A549 (cell line): Measurements from ENCODE around the gene PLCB4. TPM values are rescaled to one million over a fixed set of nuclear protein-coding genes. Genes with fewer than 3 reads are reported as not detected.

Experiments used
- ATAC-seq, 2 experiments: fragments of 200-7000 bp in 1 of 2; fragments of >200 bp in 1 of 2; cut with Nextera tagmentation in 1 of 2; cut with Tn5 transposase in 1 of 2; 3 replicates each; pipeline versions ENCODE4 v1.8.0 to v1.9.1; 2018 to 2020; ENCODE audit warnings: mild to moderate bottlenecking in 1 of 2, moderate library complexity in 1 of 2
- CTCF ChIA-PET: fragments of 300-600 bp; sonication (Branson Sonifier 250); formaldehyde crosslinking; extraction: SDS; loops from one replicate; lab custom pipeline; 2021; ENCODE audit warnings: antibody characterized with exemption, inconsistent platforms; lab: Yijun Ruan, JAX
- POLR2A ChIA-PET: fragments of 350-600 bp; formaldehyde crosslinking; extraction: SDS; loops from one replicate; lab custom pipeline; 2021; ENCODE audit warnings: antibody characterized with exemption, inconsistent platforms; lab: Yijun Ruan, JAX
- DNase-seq, 2 experiments: peaks; one replicate each; pipeline versions ENCODE4 v3.0.0 to v3.0.0-alpha.2; 2011 to 2016; ENCODE audit warnings: low read depth in 1 of 2, low spot score in 1 of 2
- FAIRE-seq: peaks from 2 replicates; lab custom pipeline; 2011; peaks lifted over from hg19 to GRCh38; lab: Jason Lieb, UNC
- H3K27ac ChIP-seq, 2 experiments: fragments of >200 bp; sonication (Bioruptor Twin); formaldehyde crosslinking; 3 replicates each; pipeline ENCODE4 v1.5.1; 2016 to 2017
- H3K4me1 ChIP-seq: fragments of >200 bp; sonication (Bioruptor Twin); formaldehyde crosslinking; 3 replicates; pipeline ENCODE4 v1.6.1; 2016
- H3K4me2 ChIP-seq: fragments of >200 bp; sonication (Bioruptor Twin); formaldehyde crosslinking; 3 replicates; pipeline ENCODE4 v1.6.1; 2016
- H3K4me3 ChIP-seq: fragments of >200 bp; sonication (Bioruptor Twin); formaldehyde crosslinking; 3 replicates; pipeline ENCODE4 v1.5.1; 2016
- H3K9me3 ChIP-seq: fragments of >200 bp; sonication (Bioruptor Twin); formaldehyde crosslinking; 3 replicates; pipeline ENCODE4 v1.6.1; 2016
- CBX8 ChIP-seq: fragments of 200-600 bp; sonication (generic); IDR thresholded peaks from 2 replicates; pipeline ENCODE4 v1.6.1; 2016
- CHD2 ChIP-seq: fragments of 150-350 bp; IDR thresholded peaks from 2 replicates; pipeline ENCODE4 v1.6.1; 2014; ENCODE audit warnings: low read length; ENCODE audit not compliant: partially characterized antibody
- EHMT2 ChIP-seq: fragments of 200-600 bp; sonication (generic); IDR thresholded peaks from 2 replicates; pipeline ENCODE4 v1.6.1; 2016; ENCODE audit warnings: antibody characterized with exemption, low read depth, mild to moderate bottlenecking, moderate library complexity
- ESRRA ChIP-seq: fragments of 150-350 bp; IDR thresholded peaks from 2 replicates; pipeline ENCODE4 v1.6.1; 2014; ENCODE audit warnings: mild to moderate bottlenecking, low read length, borderline replicate concordance
- FOXS1 ChIP-seq: fragments of 250-450 bp; sonication (Bioruptor Pico); IDR thresholded peaks from 2 replicates; pipeline ENCODE4 v1.5.0; 2020; ENCODE audit warnings: mild to moderate bottlenecking, moderate library complexity
- GATA3 ChIP-seq: IDR thresholded peaks from 2 replicates; pipeline ENCODE4 v1.6.1; 2012; ENCODE audit warnings: borderline replicate concordance
- HOXA7 ChIP-seq: fragments of 250-450 bp; sonication (Bioruptor Pico); IDR thresholded peaks from 2 replicates; pipeline ENCODE4 v1.5.0; 2020; ENCODE audit warnings: mild to moderate bottlenecking, moderate library complexity
- HOXB5 ChIP-seq: fragments of 250-450 bp; sonication (Bioruptor Pico); IDR thresholded peaks from 2 replicates; pipeline ENCODE4 v1.5.0; 2020; ENCODE audit warnings: mild to moderate bottlenecking, moderate library complexity
- JUNB ChIP-seq: fragments of >200 bp; sonication (Bioruptor Twin); formaldehyde crosslinking; IDR thresholded peaks from 2 replicates; pipeline ENCODE4 v1.6.1; 2016
- KDM1A ChIP-seq: fragments of 200-600 bp; sonication (generic); IDR thresholded peaks from 2 replicates; pipeline ENCODE4 v1.6.1; 2016; ENCODE audit warnings: low read depth, mild to moderate bottlenecking
- MYC ChIP-seq: IDR thresholded peaks from 2 replicates; pipeline ENCODE4 v1.6.1; 2012; ENCODE audit warnings: mild to moderate bottlenecking, inconsistent platforms, low read length, improper control_type of control experiment, borderline replicate concordance
- NFE2L2 ChIP-seq: fragments of 150-350 bp; conservative IDR thresholded peaks from 2 replicates; pipeline ENCODE4 v1.6.1; 2014; ENCODE audit warnings: low read length
- NPAS2 ChIP-seq: fragments of 250-450 bp; sonication (Bioruptor Pico); IDR thresholded peaks from 2 replicates; pipeline ENCODE4 v1.8.0; 2022; ENCODE audit warnings: mild to moderate bottlenecking, moderate library complexity, borderline replicate concordance
- RAD21 ChIP-seq, 2 experiments: fragments of >200 bp in 1 of 2; sonication (Bioruptor Twin) in 1 of 2; formaldehyde crosslinking in 1 of 2; IDR thresholded peaks in 1 of 2; conservative IDR thresholded peaks in 1 of 2; 2 replicates in 1 of 2; 3 replicates in 1 of 2; pipeline ENCODE4 v1.6.1; 2012 to 2018; ENCODE audit warnings: inconsistent platforms in 1 of 2
- REST ChIP-seq: fragments of 200-600 bp; sonication (generic); IDR thresholded peaks from 2 replicates; pipeline ENCODE4 v1.6.1; 2016; ENCODE audit warnings: antibody characterized with exemption, mild to moderate bottlenecking, moderate library complexity
- RNF2 ChIP-seq: fragments of 200-600 bp; sonication (generic); IDR thresholded peaks from 2 replicates; pipeline ENCODE4 v1.6.1; 2016; ENCODE audit warnings: low read depth, mild to moderate bottlenecking, antibody characterized with exemption, moderate library complexity, borderline replicate concordance
- SMC3 ChIP-seq: fragments of >200 bp; sonication (Bioruptor Twin); formaldehyde crosslinking; IDR thresholded peaks from 3 replicates; pipeline ENCODE4 v1.6.1; 2018; ENCODE audit warnings: inconsistent platforms
- ZSCAN20 ChIP-seq: fragments of 250-450 bp; sonication (Bioruptor Pico); IDR thresholded peaks from 2 replicates; pipeline ENCODE4 v1.8.0; 2022; ENCODE audit warnings: mild to moderate bottlenecking, moderate library complexity
- WGBS: methylation state at CpG from one replicate; pipeline ENCODE4 v1.1.6; 2017; ENCODE audit errors: missing lambda C conversion rate; 5-methylcytosine and 5-hydroxymethylcytosine counted together
- polyA plus RNA-seq, 4 experiments: library from polyadenylated mRNA; depleted of rRNA in 3 of 4; stranded (reverse); fragments of >200 nt; fragmentation: RNase III in 1 of 4; extraction: RNeasy Plus Mini Kit Qiagen cat#74134 plus additional on column Dnase treatment in 1 of 4; gene quantifications; 2 replicates in 3 of 4; 3 replicates in 1 of 4; pipeline ENCODE4 v1.2.3, GENCODE V29; 2011 to 2017

Gene PLCB4
- polyA plus RNA-seq, 2 of the 4 experiments (the other 2 are of a cell fraction), result 17.1 to 32.1 TPM

GRCh38 chr20:9501473-9501872, 432.6 kb downstream of the PLCB4 start:
- no peak for ATAC-seq
- POLR2A ChIA-PET, result no interaction called here
- DNase-seq, result no peak
- CTCF ChIA-PET, result no interaction called here
- H3K4me1 ChIP-seq, result no peaks in the 10 kb centered on the region
- H3K9me3 ChIP-seq, result no peaks in the 10 kb centered on the region
- TF ChIP-seq ESRRA (no peak), HOXA7 (CRISPR knock-in tag) (no peak), GATA3 (no peak), ZSCAN20 (CRISPR knock-in tag) (no peak), CHD2 (no peak), NFE2L2 (no peak), MYC (no peak)
- H3K4me2 ChIP-seq, result no peak overlapping the region
- H3K27ac ChIP-seq, result no peak overlapping the region
- FAIRE-seq, result peak; percentile 43
- 56% methylated on average over 2 of the region's 2 CpGs for WGBS
- no peak overlapping the region for H3K4me3 ChIP-seq

- FAIRE-seq (no peak), ATAC-seq (no peak; a peak in 1 of 6 replicates), DNase-seq (peak in 1 of 2 experiments; percentile 10)
- Histone ChIP-seq H3K9me3 (no peaks in the 10 kb centered on the region), H3K4me3 (no peak overlapping the region), H3K4me2 (no peak overlapping the region), H3K4me1 (no peaks in the 10 kb centered on the region), H3K27ac (no peak overlapping the region)
- CTCF ChIA-PET, result interaction anchor here (1.4 to 2.2 kb wide), 3 partner anchors 22 to 106 kb away, joined by 3 to 8 read pairs (median 4); no protein-coding TSS in a partner anchor
- 70% methylated on average over 9 of the region's 9 CpGs for WGBS
- POLR2A ChIA-PET, result no interaction called here
- TF ChIP-seq RAD21 (conservative IDR thresholded peaks at IDR 0.05 in 1 of 2, IDR thresholded peaks at IDR 0.05 in 1 of 2) (0 out of 5 replicates have a peak, but pooled peaks of 1 of the 2 experiments have one; percentile 15), KDM1A (no peak)
Observed at GRCh38 chr20:9503526-9504245, 434.8 kb downstream of the PLCB4 start.

DNA sequence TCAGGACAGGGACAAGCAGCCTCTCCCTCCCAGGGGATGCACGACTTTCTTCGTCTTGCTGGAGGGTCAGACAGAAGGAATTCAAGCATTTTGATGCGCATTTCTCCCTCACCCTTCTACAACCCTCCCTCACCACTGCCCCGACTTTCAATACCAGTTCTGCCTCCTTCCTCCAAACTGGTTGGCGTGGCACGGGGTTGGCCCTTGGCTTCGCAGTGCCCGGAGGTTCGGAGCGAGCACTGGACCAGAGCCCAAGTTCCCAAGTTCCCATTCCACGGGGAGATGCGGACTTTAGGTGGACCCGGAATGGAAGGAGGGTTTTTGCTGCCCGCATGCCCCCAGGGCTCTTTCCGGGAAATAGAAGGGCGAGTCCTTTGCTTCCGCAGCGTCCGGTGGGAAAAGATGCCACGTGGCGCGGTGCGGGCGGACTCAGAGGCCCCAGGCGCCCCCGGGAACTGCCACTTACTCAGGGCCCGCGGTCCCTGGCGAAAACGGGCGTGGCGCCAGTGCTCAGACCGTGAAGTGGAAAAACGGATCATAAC, 437.5 kb downstream of the PLCB4 start:
- no peaks in the 10 kb centered on the region for H3K4me1 ChIP-seq
- no peak overlapping the region for H3K4me3 ChIP-seq
- no peak for TF ChIP-seq RAD21 (conservative IDR thresholded peaks at IDR 0.05 in 1 of 2, IDR thresholded peaks at IDR 0.05 in 1 of 2)
- TF ChIP-seq SMC3, result no peak
- no peak for TF ChIP-seq NFE2L2
- no peak for TF ChIP-seq REST
- TF ChIP-seq CBX8, result no peak
- TF ChIP-seq JUNB, result no peak
- no peak for TF ChIP-seq RNF2
- no peak for TF ChIP-seq EHMT2
- no peak for TF ChIP-seq ZSCAN20 (CRISPR knock-in tag)
- no peak for TF ChIP-seq FOXS1 (CRISPR knock-in tag)
- no peak for TF ChIP-seq NPAS2 (CRISPR knock-in tag)
- TF ChIP-seq MYC, result no peak
- no peak for TF ChIP-seq HOXB5 (CRISPR knock-in tag)
- no peak overlapping the region for H3K27ac ChIP-seq
- H3K4me2 ChIP-seq, result no peak overlapping the region
- no peaks in the 10 kb centered on the region for H3K9me3 ChIP-seq
- ATAC-seq (no peak), DNase-seq (no peak), FAIRE-seq (no peak)
- WGBS, result 84% methylated on average over 34 of the region's 34 CpGs
- CTCF ChIA-PET, result interaction anchor here (0.6 kb wide), 1 partner anchor 33 kb away, joined by 3 read pairs; no protein-coding TSS in a partner anchor
- POLR2A ChIA-PET, result no interaction called here
